ENCODE data around the gene PIP.
"Not testable (repeated sequence)": the region's sequence is repeated elsewhere in the genome, so short reads cannot be mapped to it uniquely, and the experiment has no call there.

PIP gene

GRCh38 chr7:143131781-143132180, at the start of gene PIP:
PIP (plus strand) TSS chr7:143132077; CDS start chr7:143132117, 40 bp downstream.
- no peak for DNase-seq

- no peak for DNase-seq
Measured at GRCh38 chr7:143085109-143085508, 46.8 kb upstream of the PIP start.

GRCh38 chr7:143085610-143086009, 46.3 kb upstream of the PIP start:
- DNase-seq: not testable (repeated sequence)

GRCh38 chr7:143088549-143089231, 43.2 kb upstream of the PIP start:
- not testable (repeated sequence) for DNase-seq

GRCh38 chr7:143096146-143096545, 35.7 kb upstream of the PIP start:
- no peak for DNase-seq

GRCh38 chr7:143099579-143099978, 32.3 kb upstream of the PIP start:
- not testable (repeated sequence) for DNase-seq

- DNase-seq: no peak
Measured at GRCh38 chr7:143104759-143105158, 27.1 kb upstream of the PIP start.

- DNase-seq: not testable (repeated sequence)
Measured at GRCh38 chr7:143108019-143108418, 23.9 kb upstream of the PIP start.

GRCh38 chr7:143117395-143117794, 14.5 kb upstream of the PIP start:
- DNase-seq: no peak

- DNase-seq: no peak
Measured at GRCh38 chr7:143120691-143121405, 11.0 kb upstream of the PIP start.

GRCh38 chr7:143123326-143123725, 8.6 kb upstream of the PIP start:
- not testable (repeated sequence) for DNase-seq

- DNase-seq: no peak
Measured at GRCh38 chr7:143126146-143126545, 5.7 kb upstream of the PIP start.

GRCh38 chr7:143129051-143129450, 2.8 kb upstream of the PIP start:
- DNase-seq: no peak

- DNase-seq: no peak
Measured at GRCh38 chr7:143129477-143129876, 2.4 kb upstream of the PIP start.

- no peak for DNase-seq
Measured at GRCh38 chr7:143130541-143130940, 1.3 kb upstream of the PIP start.

- DNase-seq: no peak
Measured at GRCh38 chr7:143147070-143147469, 15.2 kb downstream of the PIP start.

GRCh38 chr7:143148050-143148449, 16.2 kb downstream of the PIP start:
- DNase-seq: no peak

- no peak for DNase-seq
Measured at GRCh38 chr7:143148651-143149050, 16.8 kb downstream of the PIP start.

GRCh38 chr7:143150696-143151095, 18.8 kb downstream of the PIP start:
- not testable (repeated sequence) for DNase-seq

- not testable (repeated sequence) for DNase-seq
Measured at GRCh38 chr7:143158617-143159016, 26.7 kb downstream of the PIP start.

- no peak for DNase-seq
Measured at GRCh38 chr7:143171697-143172096, 39.8 kb downstream of the PIP start.

- no peak for DNase-seq
Measured at GRCh38 chr7:143172354-143172753, 40.5 kb downstream of the PIP start.

- DNase-seq: no peak
Measured at GRCh38 chr7:143176128-143176527, 44.3 kb downstream of the PIP start.

GRCh38 chr7:143177374-143178119, 45.7 kb downstream of the PIP start:
- no peak for DNase-seq

Data from cortex of kidney (tissue), 1 donor.